ENCODE results near the gene SF1. TPM values are rescaled to one million over a fixed set of nuclear protein-coding genes. Genes with fewer than 3 reads are reported as not detected.

Gene SF1
- total RNA-seq, 2 donors from 2014 or later = 331 to 399 TPM

GRCh38 chr11:64803158-64803845, 25.0 kb upstream of the SF1 start, which contains the start of gene MAP4K2:
MAP4K2 (minus strand) TSS chr11:64803214; CDS start chr11:64803149, 65 bp downstream.
- peak; percentile 49 for TF ChIP-seq CTCF (conservative IDR thresholded peaks at IDR 0.05)
- Histone ChIP-seq H3K36me3 (ENCODE audit: control insufficient read depth, insufficient read depth, low read length) (peaks cover 31% of the 10 kb centered on the region), H3K27me3 (ENCODE audit: control insufficient read depth, insufficient read depth, low read length, poor library complexity, severe bottlenecking) (no peaks in the 10 kb centered on the region), H3K27ac (ENCODE audit: low read depth, low read length) (peak within 1 kb of the TSS; percentile 42), H3K4me1 (ENCODE audit: control insufficient read depth, insufficient read depth, low read length) (no peaks in the 10 kb centered on the region), H3K4me3 (ENCODE audit: low read length) (peak within 1 kb of the TSS; percentile 86), H3K9ac (ENCODE audit: extremely low read depth, low read length, poor library complexity, severe bottlenecking) (peak within 1 kb of the TSS; percentile 71), H3K9me3 (ENCODE audit: control insufficient read depth, low read length) (no peaks in the 10 kb centered on the region)
- Mint-ChIP-seq H3K4me3 (peak within 1 kb of the TSS; percentile 76), H3K27ac (peak within 1 kb of the TSS; percentile 96), H3K36me3 (ENCODE audit: low read depth) (peaks cover 21% of the 10 kb centered on the region), H3K9me3 (no peaks in the 10 kb centered on the region), H3K27me3 (ENCODE audit: insufficient read depth) (no peaks in the 10 kb centered on the region), H3K4me1 (peaks cover 8% of the 10 kb centered on the region)
- DNase-seq = peak; percentile 94
- 0 to 2% methylated on average over 26 to 55 of the region's 58 CpGs for WGBS, 2 experiments (ENCODE audit: insufficient coverage in 1 of 2, insufficient read length in 1 of 2)

- WGBS, 2 experiments (ENCODE audit: insufficient coverage in 1 of 2, insufficient read length in 1 of 2) = 13 to 33% methylated on average over 15 to 54 of the region's 54 CpGs
- Mint-ChIP-seq H3K27ac (no peak overlapping the region), H3K4me1 (peaks cover 8% of the 10 kb centered on the region), H3K36me3 (ENCODE audit: low read depth) (peaks cover 18% of the 10 kb centered on the region), H3K4me3 (peak overlapping the region; percentile 76), H3K9me3 (no peaks in the 10 kb centered on the region), H3K27me3 (ENCODE audit: insufficient read depth) (no peaks in the 10 kb centered on the region)
- H3K4me1 ChIP-seq (ENCODE audit: control insufficient read depth, insufficient read depth, low read length) = no peaks in the 10 kb centered on the region
- H3K36me3 ChIP-seq (ENCODE audit: control insufficient read depth, insufficient read depth, low read length) = peaks cover 27% of the 10 kb centered on the region
- no peak for TF ChIP-seq CTCF (conservative IDR thresholded peaks at IDR 0.05)
- H3K27ac ChIP-seq (ENCODE audit: low read depth, low read length) = no peak overlapping the region
- H3K4me3 ChIP-seq (ENCODE audit: low read length) = peak overlapping the region; percentile 75
- no peaks in the 10 kb centered on the region for H3K27me3 ChIP-seq (ENCODE audit: control insufficient read depth, insufficient read depth, low read length, poor library complexity, severe bottlenecking)
- DNase-seq = no peak
- peak overlapping the region; percentile 6 for H3K9ac ChIP-seq (ENCODE audit: extremely low read depth, low read length, poor library complexity, severe bottlenecking)
- no peaks in the 10 kb centered on the region for H3K9me3 ChIP-seq (ENCODE audit: control insufficient read depth, low read length)
Measured at GRCh38 chr11:64802370-64803157, 24.2 kb upstream of the SF1 start.

GRCh38 chr11:64801561-64802369, 23.4 kb upstream of the SF1 start:
- DNase-seq = no peak

More at GRCh38 chr11:64801561-64802369, 23.4 kb upstream of the SF1 start:
- TF ChIP-seq CTCF (conservative IDR thresholded peaks at IDR 0.05) = no peak
- Histone ChIP-seq H3K4me1 (ENCODE audit: control insufficient read depth, insufficient read depth, low read length) (no peaks in the 10 kb centered on the region), H3K27me3 (ENCODE audit: control insufficient read depth, insufficient read depth, low read length, poor library complexity, severe bottlenecking) (no peaks in the 10 kb centered on the region), H3K27ac (ENCODE audit: low read depth, low read length) (no peak overlapping the region), H3K9me3 (ENCODE audit: control insufficient read depth, low read length) (no peaks in the 10 kb centered on the region), H3K36me3 (ENCODE audit: control insufficient read depth, insufficient read depth, low read length) (peaks cover 31% of the 10 kb centered on the region), H3K9ac (ENCODE audit: extremely low read depth, low read length, poor library complexity, severe bottlenecking) (no peak overlapping the region), H3K4me3 (ENCODE audit: low read length) (peak overlapping the region; percentile 75)
- Mint-ChIP-seq H3K4me3 (peak overlapping the region; percentile 76), H3K27ac (no peak overlapping the region), H3K9me3 (no peaks in the 10 kb centered on the region), H3K27me3 (ENCODE audit: insufficient read depth) (no peaks in the 10 kb centered on the region), H3K36me3 (ENCODE audit: low read depth) (peaks cover 15% of the 10 kb centered on the region), H3K4me1 (peaks cover 8% of the 10 kb centered on the region)
- 88 to 89% methylated on average over 5 to 13 of the region's 13 CpGs for WGBS, 2 experiments (ENCODE audit: insufficient coverage in 1 of 2, insufficient read length in 1 of 2)

Data from endodermal cell (in vitro differentiated cells).